ENCODE data around the gene SLC44A5. TPM values are rescaled to one million over a fixed set of nuclear protein-coding genes. Genes with fewer than 3 reads are reported as not detected.

Gene SLC44A5
- 0.35 and 0.54 TPM in 2 replicates for total RNA-seq (2013; cell fraction: nucleolus; rRNA removed)
- 0.05 TPM in 1 of 2 replicates, not detected in the other for total RNA-seq (2014; rRNA removed)
- total RNA-seq (2014; rRNA removed; fragmentation: Illumina TruSeq; extraction: Trizol), result 0.04 TPM in 1 of 2 replicates, not detected in the other
- not detected in 2 replicates for total RNA-seq (2021)
- polyA plus RNA-seq (2011; ENCODE audit: low read depth), result 0.24 TPM
- 1.3 and 2.2 TPM in 2 replicates for polyA plus RNA-seq (2011; rRNA removed)
- 0.23 and 0.31 TPM in 2 replicates for polyA plus RNA-seq (2011; cell fraction: cytosol; rRNA removed)
- polyA plus RNA-seq (2011; cell fraction: nucleus; rRNA removed), result 1.6 and 1.7 TPM in 2 replicates
- 0.34 and 0.53 TPM in 2 replicates for polyA plus RNA-seq (2012)
- polyA plus RNA-seq (2014; fragmentation: Illumina TruSeq; extraction: Trizol), result 0.03 TPM in 1 of 2 replicates, not detected in the other
- not detected for polyA plus RNA-seq (2014; fragmentation: Nextera tagmentation; extraction: Ambion mirVana)
- polyA plus RNA-seq (2014; rRNA removed), result 0.03 TPM in 1 of 2 replicates, not detected in the other
- not detected for polyA plus RNA-seq (2016; fragmentation: Nextera tagmentation; extraction: Ambion mirVana)
- 0.73 and 0.98 TPM in 2 replicates for polyA minus RNA-seq (2011; rRNA and poly(A)+ RNA removed)
- polyA minus RNA-seq (2011; cell fraction: cytosol; rRNA and poly(A)+ RNA removed), result 0.40 TPM in 1 of 2 replicates, not detected in the other
- polyA minus RNA-seq (2011; cell fraction: nucleus; rRNA and poly(A)+ RNA removed), result 0.96 and 0.97 TPM in 2 replicates
- Bru-seq, nascent RNA, result percentile 15 among the genes with signal in this experiment
- percentile 11 among the genes with signal in this experiment for BruChase-seq, experiment 1, labeled RNA remaining after a 6-hour chase
- percentile 12 among the genes with signal in this experiment for BruChase-seq, experiment 2, labeled RNA remaining after a 2-hour chase
- long read RNA-seq, experiment 1, result 0 reads
- long read RNA-seq, experiment 2, partial matches to known transcripts, result 0 of 4 reads
- long read RNA-seq, experiment 2, other reads (novel, unspliced or antisense), result 4 of 4 reads

- H3K4me2 ChIP-seq (ENCODE audit: control insufficient read depth, insufficient read depth), result no peak within 1 kb of the TSS
- H4K20me1 ChIP-seq (ENCODE audit: control insufficient read depth, insufficient read depth), result no peaks in the 10 kb centered on the region
- no peak for DNase-seq (ENCODE audit: low read depth, low spot score)
- no peaks in the 10 kb centered on the region for H3K36me3 ChIP-seq (ENCODE audit: control insufficient read depth in 2 of 2, insufficient read depth in 2 of 2, low read length in 1 of 2)
- WGBS (ENCODE audit: insufficient coverage, insufficient replicate concordance, low lambda C conversion rate, missing lambda C conversion rate), result 0% methylated on average over 1 of the region's 1 CpG
- intact Hi-C loops (cut with micrococcal nuclease; ENCODE audit: unreplicated experiment), result no loop called here
- SMC1A ChIA-PET (ENCODE audit: uncharacterized antibody, unreplicated experiment), result no interaction called here
- no peaks in the 10 kb centered on the region for H3K79me2 ChIP-seq (ENCODE audit: control insufficient read depth, insufficient read depth, low read length)
- RAD21 ChIA-PET (ENCODE audit: unreplicated experiment), result no interaction called here
- H3K4me3 ChIP-seq, result no peak within 1 kb of the TSS
- CTCF ChIA-PET, result no interaction called here
- POLR2A ChIA-PET, result no interaction called here
- no peak for TF ChIP-seq CTCF (IDR thresholded peaks at IDR 0.05 in 2 of 3, conservative IDR thresholded peaks at IDR 0.05 in 1 of 3; ENCODE audit: control insufficient read depth in 2 of 3, extremely low read depth in 1 of 3, insufficient read depth in 1 of 3, low read depth in 3 of 3, low read length in 3 of 3)
- TF ChIP-seq STAT1 (conservative IDR thresholded peaks at IDR 0.05), result no peak
- TF ChIP-seq PAX5 (IDR thresholded peaks at IDR 0.05; ENCODE audit: borderline replicate concordance, low read depth, low read length), result no peak
- TF ChIP-seq STAT3 (IDR thresholded peaks at IDR 0.05; ENCODE audit: low read depth, low read length), result no peak
- no peak for TF ChIP-seq NFYA (IDR thresholded peaks at IDR 0.05; ENCODE audit: borderline replicate concordance, low read depth, low read length)
- no peak for TF ChIP-seq SUPT20H (IDR thresholded peaks at IDR 0.05; ENCODE audit: borderline replicate concordance, control insufficient read depth, low read depth, low read length)
- no peak for TF ChIP-seq ESRRA (IDR thresholded peaks at IDR 0.05; ENCODE audit: low read length)
- no peak for TF ChIP-seq ZBTB40 (IDR thresholded peaks at IDR 0.05; ENCODE audit: borderline replicate concordance)
- TF ChIP-seq ZNF622 (IDR thresholded peaks at IDR 0.05), result no peak
- TF ChIP-seq CHD1 (IDR thresholded peaks at IDR 0.05; ENCODE audit: low read depth, low read length), result no peak
- no peak for TF ChIP-seq ZNF274 (IDR thresholded peaks at IDR 0.05; ENCODE audit: insufficient read depth, insufficient read length)
- in situ Hi-C loops (cut with MboI), result no loop called here
- H3K9ac ChIP-seq (ENCODE audit: control insufficient read depth, insufficient read depth, low read length), result no peak within 1 kb of the TSS
- FAIRE-seq, result no peak
- ATAC-seq, result no peak
- H3K27me3 ChIP-seq (replicated peaks in 1 of 2; ENCODE audit: control insufficient read depth in 2 of 2, insufficient read depth in 2 of 2, low read length in 1 of 2), result peaks cover 4 to 6% of the 10 kb centered on the region in 2 experiments
- BruUV-seq (replicated peaks), result no TSS peak
- no peaks in the 10 kb centered on the region for H3K4me1 ChIP-seq (ENCODE audit: control insufficient read depth, insufficient read depth, low read length)
- H3K9me3 ChIP-seq (replicated peaks; ENCODE audit: control insufficient read depth, insufficient read depth, low read length), result no peaks in the 10 kb centered on the region
- no peak within 1 kb of the TSS for H3K27ac ChIP-seq (ENCODE audit: control insufficient read depth, insufficient read depth)
- H2AFZ ChIP-seq (ENCODE audit: control insufficient read depth, low read depth, low read length), result no peak within 1 kb of the TSS
These were observed at the start of gene SLC44A5 for GRCh38 chr1:75611014-75611413. SLC44A5 (minus strand) TSS chr1:75611114; CDS start chr1:75541447, 69,667 bp downstream.

Data from GM12878 (cell line).